ENCODE data around the gene PDE12. TPM values are rescaled to one million over a fixed set of nuclear protein-coding genes. Genes with fewer than 3 reads are reported as not detected.

The PDE12 gene
- total and polyA plus RNA-seq, 10 donors: 2.2 to 23.9 (median 17.9) TPM

- intact Hi-C loops (cut with DNase I; ENCODE audit: low total_unique reads): no loop called here
- 82 to 88% (median 86%) methylated on average over 3 of the region's 3 CpGs for WGBS, 5 donors
- no peak for DNase-seq
- Histone ChIP-seq H3K4me1 (peaks cover 0 to 6% (median under 1%) of the 10 kb centered on the region in 6 donors), H3K4me3 (no peak overlapping the region), H3K27ac (no peak overlapping the region), H3K27me3 (replicated peaks in 1 of 7) (no peaks in the 10 kb centered on the region), H3K9me3 (no peaks in the 10 kb centered on the region), H3K36me3 (peaks cover 0 to 100% (median 76%) of the 10 kb centered on the region in 6 donors)
- TF ChIP-seq CTCF (IDR thresholded peaks at IDR 0.05 in 8 of 11, conservative IDR thresholded peaks at IDR 0.05 in 3 of 11) (no peak), POLR2AphosphoS5 (IDR thresholded peaks at IDR 0.05) (no peak), POLR2A (IDR thresholded peaks at IDR 0.05) (no peak)
Observed at GRCh38 chr3:57572096-57572495, 16.0 kb downstream of the PDE12 start.

- DNase-seq: no peak
- Histone ChIP-seq H3K27me3 (replicated peaks in 1 of 7) (no peaks in the 10 kb centered on the region), H3K36me3 (peaks cover 0 to 100% (median 64%) of the 10 kb centered on the region in 6 donors), H3K27ac (no peak overlapping the region), H3K4me3 (no peak overlapping the region), H3K4me1 (peaks cover 0 to 12% (median 4%) of the 10 kb centered on the region in 6 donors), H3K9me3 (no peaks in the 10 kb centered on the region)
- intact Hi-C loops (cut with DNase I; ENCODE audit: low total_unique reads): no loop called here
- WGBS, 5 donors: 77 to 87% (median 78%) methylated on average over 3 of the region's 3 CpGs
- TF ChIP-seq POLR2A (IDR thresholded peaks at IDR 0.05) (no peak), CTCF (IDR thresholded peaks at IDR 0.05 in 8 of 11, conservative IDR thresholded peaks at IDR 0.05 in 3 of 11) (no peak), POLR2AphosphoS5 (IDR thresholded peaks at IDR 0.05) (no peak)
Observed at GRCh38 chr3:57575966-57576626, 20.0 kb downstream of the PDE12 start.

- Histone ChIP-seq H3K27ac (no peak overlapping the region), H3K4me1 (peaks cover 0 to 19% (median 6%) of the 10 kb centered on the region in 6 donors), H3K27me3 (replicated peaks in 1 of 7) (no peaks in the 10 kb centered on the region), H3K36me3 (peaks cover 0 to 100% (median 58%) of the 10 kb centered on the region in 6 donors), H3K9me3 (no peaks in the 10 kb centered on the region), H3K4me3 (no peak overlapping the region)
- WGBS, 5 donors: 88 to 96% (median 95%) methylated on average over 9 of the region's 9 CpGs
- no peak for DNase-seq
- TF ChIP-seq POLR2AphosphoS5 (IDR thresholded peaks at IDR 0.05) (no peak), CTCF (IDR thresholded peaks at IDR 0.05 in 8 of 11, conservative IDR thresholded peaks at IDR 0.05 in 3 of 11) (no peak), POLR2A (IDR thresholded peaks at IDR 0.05) (no peak)
- intact Hi-C loops (cut with DNase I; ENCODE audit: low total_unique reads): no loop called here
Observed at GRCh38 chr3:57577801-57578200, 21.7 kb downstream of the PDE12 start.

- Histone ChIP-seq H3K4me3 (no peak overlapping the region), H3K27ac (no peak overlapping the region), H3K27me3 (replicated peaks in 1 of 7) (no peaks in the 10 kb centered on the region), H3K9me3 (no peaks in the 10 kb centered on the region), H3K4me1 (peaks cover 0 to 61% (median 18%) of the 10 kb centered on the region in 6 donors), H3K36me3 (peaks cover 0 to 87% (median 27%) of the 10 kb centered on the region in 6 donors)
- WGBS, 5 donors: 89 to 97% (median 95%) methylated on average over 5 to 7 of the region's 7 CpGs
- TF ChIP-seq CTCF (IDR thresholded peaks at IDR 0.05 in 8 of 11, conservative IDR thresholded peaks at IDR 0.05 in 3 of 11) (no peak), POLR2AphosphoS5 (IDR thresholded peaks at IDR 0.05) (no peak), POLR2A (IDR thresholded peaks at IDR 0.05) (no peak)
- DNase-seq: no peak
- intact Hi-C loops (cut with DNase I; ENCODE audit: low total_unique reads): no loop called here
Observed at GRCh38 chr3:57582474-57583168, 26.5 kb downstream of the PDE12 start.
